ENCODE data around the gene UNC45A.
"Not testable (repeated sequence)": the region's sequence is repeated elsewhere in the genome, so short reads cannot be mapped to it uniquely, and the experiment has no call there.

The UNC45A gene

GRCh38 chr15:90918034-90918788, 16.9 kb upstream of the UNC45A start:
- no peak for DNase-seq (ENCODE audit: low spot score)

- no peak for DNase-seq (ENCODE audit: low spot score)
Measured at GRCh38 chr15:90918835-90919234, 16.2 kb upstream of the UNC45A start.

DNA sequence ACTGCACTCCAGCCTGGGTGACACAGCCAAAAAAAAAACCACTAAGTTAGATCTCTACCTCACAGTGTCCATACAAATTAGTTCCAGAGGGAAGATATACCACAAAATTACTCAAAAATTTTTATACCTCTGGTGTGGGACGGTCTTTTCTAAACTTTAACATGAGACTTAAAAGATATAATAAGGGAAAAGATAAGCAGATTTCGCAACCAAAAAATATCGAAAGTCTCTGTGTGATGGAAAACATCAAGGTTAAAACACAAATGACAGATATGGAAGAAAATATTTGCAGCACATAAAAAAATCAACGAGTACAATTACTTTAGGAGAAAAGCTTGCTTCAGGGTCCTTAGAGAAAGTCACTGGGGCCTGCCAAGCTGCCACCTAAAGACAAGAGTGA, 13.2 kb upstream of the UNC45A start:
- DNase-seq (ENCODE audit: low spot score): no peak

- DNase-seq (ENCODE audit: low spot score): not testable (repeated sequence)
Measured at GRCh38 chr15:90922712-90923322, 12.3 kb upstream of the UNC45A start.

GRCh38 chr15:90924375-90924774, 10.7 kb upstream of the UNC45A start:
- DNase-seq (ENCODE audit: low spot score): no peak

DNA sequence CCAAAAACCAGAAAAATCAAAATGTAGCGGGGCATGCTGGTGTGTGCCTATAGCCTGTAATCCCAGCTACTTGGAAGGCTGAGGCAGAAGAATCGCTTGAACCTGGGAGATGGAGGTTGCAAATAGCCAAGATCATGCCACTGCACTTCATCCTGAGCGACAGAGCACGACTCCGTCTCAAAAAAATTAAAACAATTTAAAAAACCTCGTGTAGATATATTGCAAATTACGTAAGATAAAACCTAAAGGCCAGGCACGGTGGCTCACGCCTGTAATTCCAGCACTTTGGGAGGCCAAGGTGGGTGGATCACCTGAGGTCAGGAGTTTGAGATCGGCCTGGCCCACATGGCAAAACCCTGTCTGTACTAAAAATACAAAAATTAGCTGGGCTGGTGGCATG, 8.3 kb upstream of the UNC45A start:
- not testable (repeated sequence) for DNase-seq (ENCODE audit: low spot score)

- not testable (repeated sequence) for DNase-seq (ENCODE audit: low spot score)
Measured at GRCh38 chr15:90928106-90928505, 7.0 kb upstream of the UNC45A start.

- DNase-seq (ENCODE audit: low spot score): no peak
Measured at GRCh38 chr15:90929246-90930019, 5.7 kb upstream of the UNC45A start.

DNA sequence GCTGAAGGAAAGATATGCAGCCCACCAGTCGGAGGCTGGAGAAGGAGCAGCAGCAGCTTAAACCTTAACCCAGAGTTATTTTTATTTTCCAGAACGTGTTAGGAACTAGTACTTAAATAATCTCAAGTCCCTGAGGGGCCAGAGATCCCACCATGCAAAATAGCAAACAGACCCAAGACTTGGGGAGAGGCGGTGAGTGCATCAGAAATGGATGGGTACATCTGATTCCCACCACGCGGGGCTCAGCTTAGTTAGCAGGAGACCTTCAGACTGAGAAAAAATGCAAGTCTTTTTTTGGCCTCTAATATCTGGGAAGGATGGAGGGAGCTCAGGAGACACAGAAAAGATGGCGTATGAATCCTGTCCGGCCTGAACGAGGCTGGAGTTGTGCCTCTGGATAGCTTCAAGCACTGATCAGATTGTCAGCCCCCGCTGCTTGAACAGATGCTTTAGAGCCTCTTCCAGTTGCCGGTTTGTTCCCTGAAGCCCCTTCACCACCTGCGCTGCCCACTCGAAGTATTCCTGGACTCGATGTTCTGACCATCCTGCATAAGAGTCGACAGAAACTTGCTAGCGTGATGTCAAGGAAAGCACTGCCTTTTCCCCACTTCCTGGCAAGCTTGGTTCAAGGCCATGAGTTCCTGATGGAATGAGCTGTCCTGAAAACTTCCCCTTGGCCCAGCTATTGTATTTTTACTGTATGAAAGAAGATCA, 4.1 kb upstream of the UNC45A start:
- no peak for DNase-seq (ENCODE audit: low spot score)

- DNase-seq (ENCODE audit: low spot score): no peak
Measured at GRCh38 chr15:90931575-90931827, 3.6 kb upstream of the UNC45A start.

- peak; percentile 84 for DNase-seq (ENCODE audit: low spot score)
Measured at GRCh38 chr15:90931828-90932659, 3.0 kb upstream of the UNC45A start, which contains the start of gene HDDC3. Gene HDDC3 (minus strand): TSS chr15:90932549. CDS start chr15:90932540, 9 bp downstream.

GRCh38 chr15:90932660-90932991, 2.5 kb upstream of the UNC45A start:
- no peak for DNase-seq (ENCODE audit: low spot score)

GRCh38 chr15:90933301-90933700, 1.8 kb upstream of the UNC45A start:
- no peak for DNase-seq (ENCODE audit: low spot score)

- peak; percentile 87 for DNase-seq (ENCODE audit: low spot score)
Measured at GRCh38 chr15:90934256-90934948, 683 bp upstream of the UNC45A start.

DNA sequence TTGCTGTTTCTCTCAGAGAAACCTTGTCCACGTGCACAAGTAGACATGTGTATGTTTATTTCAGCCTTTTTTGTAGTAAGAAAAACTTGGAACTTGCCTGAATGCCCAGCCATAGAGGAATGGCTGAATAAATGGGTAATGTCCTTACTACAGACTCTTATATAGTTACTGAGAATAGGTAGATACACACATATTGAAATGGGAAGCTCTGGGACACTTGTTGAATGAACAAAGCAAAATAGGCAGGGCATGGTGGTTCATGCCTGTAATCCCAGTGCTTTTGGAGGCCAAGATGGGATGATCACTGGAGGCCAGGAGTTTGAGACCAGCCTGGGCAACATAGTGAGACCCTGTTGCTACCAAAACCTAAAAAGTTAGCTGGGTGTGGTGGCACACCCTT, 1.7 kb downstream of the UNC45A start:
- DNase-seq (ENCODE audit: low spot score): no peak

DNA sequence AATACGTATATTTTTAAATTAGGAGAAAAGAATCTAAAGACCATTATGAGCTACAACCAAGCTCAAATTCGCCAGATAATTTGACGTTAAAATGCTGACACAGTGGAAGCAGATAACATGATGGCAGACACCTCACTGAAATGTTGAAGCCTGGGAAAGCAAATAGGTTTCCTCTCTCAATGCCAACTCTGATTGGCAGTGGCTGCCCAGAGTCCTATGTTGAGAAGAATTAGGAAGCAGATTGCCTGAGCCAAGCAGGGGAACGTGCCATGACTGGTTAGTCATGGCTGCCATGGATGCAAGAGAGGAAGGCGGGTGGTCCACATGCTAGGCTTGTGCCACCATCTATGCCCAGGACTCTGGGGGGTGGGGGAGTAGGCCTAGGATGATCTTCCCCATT, 3.2 kb downstream of the UNC45A start:
- DNase-seq (ENCODE audit: low spot score): no peak

- DNase-seq (ENCODE audit: low spot score): no peak
Measured at GRCh38 chr15:90939756-90940155, 4.7 kb downstream of the UNC45A start.

DNA sequence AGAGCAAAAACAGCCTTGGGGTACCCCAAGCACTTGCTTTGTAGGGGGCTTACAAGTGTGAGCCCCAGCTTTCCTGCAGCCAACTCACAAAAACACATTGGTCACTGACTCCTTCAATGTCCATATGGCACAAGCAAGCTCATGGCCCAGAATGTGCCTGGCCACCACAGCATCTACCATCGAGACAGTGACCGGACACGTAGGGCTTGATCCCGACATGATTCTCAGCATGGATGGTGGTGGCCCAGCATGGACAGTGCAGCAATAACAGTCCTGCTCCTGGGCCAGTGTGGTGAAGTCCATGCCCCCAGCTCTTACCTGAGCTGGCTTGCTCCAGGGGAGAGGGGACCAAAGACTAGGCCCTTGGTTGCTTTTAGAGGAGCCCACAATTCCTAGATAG, 6.0 kb downstream of the UNC45A start:
- DNase-seq (ENCODE audit: low spot score): no peak

- no peak for DNase-seq (ENCODE audit: low spot score)
Measured at GRCh38 chr15:90942354-90943120, 7.5 kb downstream of the UNC45A start.

DNA sequence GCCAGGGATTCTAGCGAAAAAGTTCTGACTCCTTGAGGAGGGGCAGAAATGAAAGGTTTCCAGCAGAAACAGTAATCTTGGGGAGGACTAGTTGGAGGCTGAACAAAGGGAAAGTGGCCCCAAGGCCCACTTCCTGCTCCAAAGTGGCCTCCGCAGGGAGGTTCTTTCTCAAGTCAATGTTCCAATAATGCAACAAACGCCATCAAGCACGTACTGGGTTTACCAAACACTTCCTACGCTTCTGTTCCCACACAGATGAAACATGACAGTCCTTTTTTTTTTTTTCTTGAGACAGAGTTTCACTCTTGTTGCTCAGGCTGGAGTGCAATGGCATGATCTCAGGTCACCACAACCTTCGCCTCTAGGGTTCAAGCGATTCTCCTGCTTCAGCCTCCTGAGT, 10.0 kb downstream of the UNC45A start:
- DNase-seq (ENCODE audit: low spot score): no peak
